Measurements from ENCODE around the gene PRODH2.

GRCh38 chr19:35753634-35754369 lies 58.8 kb downstream of the PRODH2 start:
- TF ChIP-seq PAX8 (CRISPR knock-in tag; IDR thresholded peaks at IDR 0.05; ENCODE audit: borderline replicate concordance) = no peak
- no peak for TF ChIP-seq FOXK1 (CRISPR knock-in tag; IDR thresholded peaks at IDR 0.05; ENCODE audit: borderline replicate concordance, low read depth)
- TF ChIP-seq POLR2AphosphoS5 (IDR thresholded peaks at IDR 0.05; ENCODE audit: low read depth, low read length) = no peak
- TF ChIP-seq AHR (CRISPR knock-in tag; IDR thresholded peaks at IDR 0.05) = no peak
- TF ChIP-seq CCAR2 (optimal IDR thresholded peaks at IDR 0.05; ENCODE audit: low read depth, low read length) = no peak
